ENCODE measurements around the gene SLC39A13. TPM values are rescaled to one million over a fixed set of nuclear protein-coding genes. Genes with fewer than 3 reads are reported as not detected.

Gene SLC39A13
- total RNA-seq, 1 experiment from 2014 or later, result 29.2 TPM

DNA sequence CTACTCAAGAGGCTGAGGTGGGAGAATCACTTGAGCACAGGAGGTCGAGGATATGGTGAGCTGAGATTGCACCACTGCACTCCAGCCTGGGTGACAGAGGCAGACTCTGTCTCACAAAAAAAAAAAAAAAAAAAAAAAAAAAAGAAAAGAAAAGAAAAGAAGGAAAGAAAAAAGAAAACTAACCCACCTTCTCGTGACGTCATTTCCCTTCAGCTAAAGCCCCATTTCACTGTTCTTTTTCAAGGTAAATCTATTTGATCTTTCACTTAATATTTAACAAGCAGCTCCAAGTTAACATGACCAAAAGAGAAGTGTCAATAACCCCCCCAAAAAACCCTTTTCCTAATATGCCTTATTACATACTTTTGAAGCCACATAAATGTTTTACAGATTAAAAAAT is 35.4 kb downstream of the SLC39A13 start:
- Histone ChIP-seq H3K4me2 (ENCODE audit: insufficient read depth, insufficient read length, low read length) (no peak overlapping the region), H2BK120ac (ENCODE audit: low read depth, low read length, poor library complexity, severe bottlenecking) (no peak overlapping the region), H3K79me1 (ENCODE audit: insufficient read depth, low read depth, low read length, poor library complexity, severe bottlenecking) (no peaks in the 10 kb centered on the region), H2AK5ac (ENCODE audit: insufficient read length, low read length) (no peak overlapping the region), H4K91ac (ENCODE audit: insufficient read length, low read depth, low read length) (no peak overlapping the region), H2BK20ac (ENCODE audit: low read depth, low read length, poor library complexity, severe bottlenecking) (no peak overlapping the region), H3T11ph (ENCODE audit: low read length) (no peak overlapping the region), H2BK5ac (ENCODE audit: insufficient read length, low read length) (no peak overlapping the region), H2BK12ac (ENCODE audit: insufficient read length, low read depth, low read length) (no peak overlapping the region), H4K20me1 (ENCODE audit: control insufficient read depth, insufficient read depth, insufficient read length) (no peaks in the 10 kb centered on the region), H3K18ac (ENCODE audit: insufficient read length, low read depth, low read length) (no peak overlapping the region), H3K23me2 (ENCODE audit: insufficient read length, low read depth, low read length, poor library complexity, severe bottlenecking) (no peaks in the 10 kb centered on the region), H3K23ac (ENCODE audit: insufficient read length, low read depth, low read length) (no peak overlapping the region), H3K56ac (ENCODE audit: insufficient read length, low read depth, low read length) (no peak overlapping the region), H4K8ac (replicated peaks; ENCODE audit: insufficient read length, low read depth, low read length) (no peak overlapping the region), H3K27ac (ENCODE audit: insufficient read length, low read depth, low read length) (no peak overlapping the region), H3K9me3 (ENCODE audit: control insufficient read depth, low read depth, low read length) (no peaks in the 10 kb centered on the region), H2BK15ac (ENCODE audit: low read depth, low read length) (no peak overlapping the region), H3K14ac (ENCODE audit: insufficient read depth, low read length) (no peak overlapping the region), H4K5ac (ENCODE audit: insufficient read length, low read depth, low read length) (no peak overlapping the region), H3K4ac (ENCODE audit: low read depth, low read length) (no peak overlapping the region), H3K79me2 (ENCODE audit: insufficient read depth, low read length) (no peaks in the 10 kb centered on the region), H2AFZ (ENCODE audit: low read length) (no peak overlapping the region), H3K27me3 (ENCODE audit: insufficient read depth, low read length) (no peaks in the 10 kb centered on the region), H3K4me1 (ENCODE audit: insufficient read depth, low read length) (no peaks in the 10 kb centered on the region), H3K9ac (ENCODE audit: extremely low read depth, insufficient read length, low read length) (no peak overlapping the region)
- H3K4me3 Mint-ChIP-seq, result no peak overlapping the region
- no peaks in the 10 kb centered on the region for H3K9me3 Mint-ChIP-seq
- no peak overlapping the region for H3K27ac Mint-ChIP-seq
- TF ChIP-seq, protein P1, sequence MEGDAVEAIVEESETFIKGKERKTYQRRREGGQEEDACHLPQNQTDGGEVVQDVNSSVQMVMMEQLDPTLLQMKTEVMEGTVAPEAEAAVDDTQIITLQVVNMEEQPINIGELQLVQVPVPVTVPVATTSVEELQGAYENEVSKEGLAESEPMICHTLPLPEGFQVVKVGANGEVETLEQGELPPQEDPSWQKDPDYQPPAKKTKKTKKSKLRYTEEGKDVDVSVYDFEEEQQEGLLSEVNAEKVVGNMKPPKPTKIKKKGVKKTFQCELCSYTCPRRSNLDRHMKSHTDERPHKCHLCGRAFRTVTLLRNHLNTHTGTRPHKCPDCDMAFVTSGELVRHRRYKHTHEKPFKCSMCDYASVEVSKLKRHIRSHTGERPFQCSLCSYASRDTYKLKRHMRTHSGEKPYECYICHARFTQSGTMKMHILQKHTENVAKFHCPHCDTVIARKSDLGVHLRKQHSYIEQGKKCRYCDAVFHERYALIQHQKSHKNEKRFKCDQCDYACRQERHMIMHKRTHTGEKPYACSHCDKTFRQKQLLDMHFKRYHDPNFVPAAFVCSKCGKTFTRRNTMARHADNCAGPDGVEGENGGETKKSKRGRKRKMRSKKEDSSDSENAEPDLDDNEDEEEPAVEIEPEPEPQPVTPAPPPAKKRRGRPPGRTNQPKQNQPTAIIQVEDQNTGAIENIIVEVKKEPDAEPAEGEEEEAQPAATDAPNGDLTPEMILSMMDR (conservative IDR thresholded peaks at IDR 0.05), result no peak
- H3K36me3 Mint-ChIP-seq (ENCODE audit: insufficient read depth in 1 of 3, low read depth in 3 of 3), result no peaks in the 10 kb centered on the region
- no peaks in the 10 kb centered on the region for H3K27me3 Mint-ChIP-seq (ENCODE audit: low read depth)
- no CpG with 5 or more reads among the region's 3 CpGs for WGBS (ENCODE audit: extremely low coverage, insufficient read length, low lambda C conversion rate)
- H3K4me1 Mint-ChIP-seq, result peaks cover 4% of the 10 kb centered on the region in 2 experiments; a peak in 2 of 4 replicates
- no peak for DNase-seq
